Measurements from ENCODE around the gene NHP2. TPM values are rescaled to one million over a fixed set of nuclear protein-coding genes. Genes with fewer than 3 reads are reported as not detected.

Gene NHP2
- polyA plus RNA-seq, 3 donors from 2014 or later: 163 to 196 (median 195) TPM

- Mint-ChIP-seq H3K4me1 (peaks cover 8 to 14% of the 10 kb centered on the region in 2 donors), H3K27me3 (ENCODE audit: low read depth in 3 of 3) (peaks cover 13 to 24% (median 22%) of the 10 kb centered on the region in 3 donors), H3K9me3 (peaks cover 0 to 2% (median 0%) of the 10 kb centered on the region in 6 donors), H3K27ac (no peak overlapping the region), H3K4me3 (no peak overlapping the region), H3K36me3 (no peaks in the 10 kb centered on the region)
- DNase-seq: no peak
Observed at GRCh38 chr5:178122346-178122745, 31.3 kb downstream of the NHP2 start.

- Mint-ChIP-seq H3K36me3 (no peaks in the 10 kb centered on the region), H3K27me3 (ENCODE audit: low read depth in 3 of 3) (peaks cover 18 to 29% (median 27%) of the 10 kb centered on the region in 3 donors), H3K9me3 (peaks cover 0 to 2% (median 0%) of the 10 kb centered on the region in 6 donors), H3K4me1 (peaks cover 15 to 21% of the 10 kb centered on the region in 2 donors), H3K27ac (no peak overlapping the region), H3K4me3 (no peak overlapping the region)
- DNase-seq: no peak
Observed at GRCh38 chr5:178121391-178122276, 32.1 kb downstream of the NHP2 start.

DNA sequence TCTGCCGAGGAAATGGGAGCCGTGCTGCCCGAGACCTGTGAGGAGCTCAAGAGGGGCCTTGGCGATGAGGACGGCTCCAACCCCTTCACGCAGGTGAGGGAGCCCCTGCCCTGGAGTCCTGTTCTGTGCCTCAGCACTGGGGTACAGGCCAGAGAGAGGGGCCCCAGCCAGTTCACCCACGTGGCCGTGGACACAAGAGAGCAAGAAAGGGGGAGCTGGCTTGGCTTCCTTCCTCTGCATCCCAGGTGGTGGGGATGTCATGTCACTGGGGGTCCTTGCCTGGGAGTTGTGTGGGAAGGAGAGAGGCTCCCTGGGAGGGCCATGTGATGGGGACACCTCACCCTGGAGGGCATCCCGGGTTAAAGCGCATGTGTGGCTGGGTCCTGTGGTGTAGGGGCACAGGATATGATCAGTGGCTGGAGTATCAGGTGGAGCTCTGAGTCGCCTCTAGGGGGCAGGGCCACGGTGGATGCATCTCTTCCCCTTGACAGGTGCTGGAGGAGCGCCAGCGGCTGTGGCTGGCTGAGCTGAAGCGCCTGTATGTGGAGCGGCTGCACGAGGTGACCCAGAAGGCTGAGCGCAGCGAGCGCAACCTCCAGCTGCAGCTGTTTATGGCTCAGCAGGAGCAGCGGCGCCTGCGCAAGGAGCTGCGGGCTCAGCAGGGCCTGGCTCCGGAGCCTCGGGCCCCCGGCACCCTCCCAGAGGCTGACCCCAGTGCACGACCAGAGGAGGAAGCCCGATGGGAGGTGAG lies 32.9 kb downstream of the NHP2 start:
- Mint-ChIP-seq H3K27me3 (ENCODE audit: low read depth in 3 of 3) (peaks cover 22 to 36% (median 30%) of the 10 kb centered on the region in 3 donors), H3K9me3 (peaks cover 0 to 2% (median 0%) of the 10 kb centered on the region in 6 donors), H3K36me3 (no peaks in the 10 kb centered on the region), H3K27ac (peak overlapping the region in 4 of 6 donors; percentile 72 to 83 (median 82)), H3K4me1 (peaks cover 23 to 29% of the 10 kb centered on the region in 2 donors), H3K4me3 (peak overlapping the region in 3 of 5 donors; percentile 18 to 48 (median 38))
- peak; percentile 67 to 74 (median 72) for DNase-seq

DNA sequence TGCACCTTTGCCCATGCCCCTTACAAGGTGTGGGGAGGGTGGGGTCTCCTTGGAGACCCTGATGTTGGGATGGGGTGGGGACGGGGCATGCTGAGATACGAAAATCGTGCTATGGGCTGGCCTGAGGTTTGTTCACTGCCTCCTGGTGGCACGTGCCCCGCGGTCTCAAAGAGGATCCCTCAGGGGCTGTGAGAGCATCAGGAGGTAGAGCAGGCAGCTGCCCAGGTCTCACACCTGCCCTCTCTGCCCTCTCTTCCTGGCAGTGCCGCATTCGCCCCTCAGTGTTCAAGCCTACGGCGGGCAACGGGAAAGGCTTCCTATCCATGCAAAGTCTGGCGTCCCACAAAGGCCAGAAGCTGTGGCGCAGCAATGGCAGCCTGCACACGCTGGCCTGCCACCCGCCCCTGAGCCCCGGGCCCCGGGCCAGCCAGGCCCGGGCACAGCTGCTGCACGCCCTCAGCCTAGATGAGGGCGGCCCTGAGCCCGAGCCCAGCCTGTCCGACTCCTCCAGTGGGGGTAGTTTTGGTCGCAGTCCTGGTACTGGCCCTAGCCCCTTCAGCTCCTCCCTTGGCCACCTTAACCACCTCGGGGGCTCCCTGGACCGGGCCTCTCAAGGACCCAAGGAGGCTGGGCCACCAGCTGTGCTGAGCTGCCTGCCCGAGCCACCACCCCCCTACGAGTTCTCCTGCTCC lies 33.6 kb downstream of the NHP2 start:
- H3K9me3 Mint-ChIP-seq: peaks cover 0 to 2% (median 0%) of the 10 kb centered on the region in 6 donors
- H3K27me3 Mint-ChIP-seq (ENCODE audit: low read depth in 3 of 3): peaks cover 22 to 42% (median 26%) of the 10 kb centered on the region in 3 donors
- no peak overlapping the region for H3K4me3 Mint-ChIP-seq
- no peak overlapping the region for H3K27ac Mint-ChIP-seq
- no peaks in the 10 kb centered on the region for H3K36me3 Mint-ChIP-seq
- peaks cover 30 to 37% of the 10 kb centered on the region in 2 donors for H3K4me1 Mint-ChIP-seq
- no peak for DNase-seq

- Mint-ChIP-seq H3K4me1 (peaks cover 42 to 47% of the 10 kb centered on the region in 2 donors), H3K27ac (no peak overlapping the region), H3K9me3 (peaks cover 0 to 4% (median 0%) of the 10 kb centered on the region in 6 donors), H3K4me3 (peak overlapping the region in 2 of 5 donors; percentile 10 to 40), H3K36me3 (no peaks in the 10 kb centered on the region), H3K27me3 (ENCODE audit: low read depth in 3 of 3) (peaks cover 29 to 46% (median 35%) of the 10 kb centered on the region in 3 donors)
- DNase-seq: no peak
Observed at GRCh38 chr5:178117923-178118701, 35.6 kb downstream of the NHP2 start.

DNA sequence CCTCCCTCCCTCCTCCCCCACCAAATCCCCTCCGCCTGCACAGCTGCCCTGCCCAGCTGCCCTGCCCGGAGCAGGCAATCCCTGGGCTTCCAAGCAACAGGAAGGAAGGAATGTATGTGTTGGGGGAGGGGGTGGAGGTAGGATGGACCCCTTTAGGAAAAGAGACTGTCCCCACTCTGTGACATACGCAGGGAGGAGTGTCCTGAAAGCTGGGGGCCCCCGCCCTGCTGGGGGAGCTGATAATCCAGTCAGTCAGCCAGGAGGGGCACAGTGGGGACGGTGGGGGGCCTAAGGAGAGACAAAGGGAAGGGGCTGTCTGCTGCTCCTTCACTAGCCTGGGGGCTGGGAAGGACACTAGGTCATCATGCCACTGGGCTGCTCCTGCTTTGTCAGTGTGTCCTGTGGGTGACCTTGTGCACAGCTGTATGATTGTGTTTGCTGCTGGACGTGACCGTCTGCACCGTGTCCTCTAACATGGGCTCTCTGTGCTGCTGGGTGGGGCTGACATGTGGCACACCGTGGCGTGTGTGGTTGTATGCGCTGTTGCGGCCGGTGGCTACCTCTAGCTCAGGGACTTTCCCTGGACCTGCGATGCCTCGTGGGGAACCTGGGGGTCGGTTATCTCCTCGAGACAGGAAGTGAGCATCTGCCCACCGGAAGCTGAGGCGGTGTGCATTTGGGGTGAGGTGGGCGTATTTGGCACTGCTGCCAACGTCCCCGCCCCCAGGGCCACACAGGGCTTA lies 37.4 kb downstream of the NHP2 start:
- peak overlapping the region; percentile 76 to 88 (median 83) for H3K4me3 Mint-ChIP-seq
- H3K4me1 Mint-ChIP-seq: peaks cover 48 to 52% of the 10 kb centered on the region in 2 donors
- DNase-seq: peak; percentile 94 to 97 (median 94)
- peaks cover 0 to 4% (median 0%) of the 10 kb centered on the region in 6 donors for H3K9me3 Mint-ChIP-seq
- peak overlapping the region; percentile 87 to 99 (median 96) for H3K27ac Mint-ChIP-seq
- H3K36me3 Mint-ChIP-seq: no peaks in the 10 kb centered on the region
- H3K27me3 Mint-ChIP-seq (ENCODE audit: low read depth in 3 of 3): peaks cover 41 to 50% (median 44%) of the 10 kb centered on the region in 3 donors

GRCh38 chr5:178115814-178116142 lies 37.9 kb downstream of the NHP2 start:
- Mint-ChIP-seq H3K27me3 (ENCODE audit: low read depth in 3 of 3) (peaks cover 42 to 50% (median 43%) of the 10 kb centered on the region in 3 donors), H3K36me3 (no peaks in the 10 kb centered on the region), H3K4me1 (peaks cover 44 to 48% of the 10 kb centered on the region in 2 donors), H3K4me3 (peak overlapping the region; percentile 76 to 88 (median 84)), H3K9me3 (peaks cover 0 to 4% (median 0%) of the 10 kb centered on the region in 6 donors), H3K27ac (peak overlapping the region; percentile 60 to 99 (median 96))
- DNase-seq: no peak

DNA sequence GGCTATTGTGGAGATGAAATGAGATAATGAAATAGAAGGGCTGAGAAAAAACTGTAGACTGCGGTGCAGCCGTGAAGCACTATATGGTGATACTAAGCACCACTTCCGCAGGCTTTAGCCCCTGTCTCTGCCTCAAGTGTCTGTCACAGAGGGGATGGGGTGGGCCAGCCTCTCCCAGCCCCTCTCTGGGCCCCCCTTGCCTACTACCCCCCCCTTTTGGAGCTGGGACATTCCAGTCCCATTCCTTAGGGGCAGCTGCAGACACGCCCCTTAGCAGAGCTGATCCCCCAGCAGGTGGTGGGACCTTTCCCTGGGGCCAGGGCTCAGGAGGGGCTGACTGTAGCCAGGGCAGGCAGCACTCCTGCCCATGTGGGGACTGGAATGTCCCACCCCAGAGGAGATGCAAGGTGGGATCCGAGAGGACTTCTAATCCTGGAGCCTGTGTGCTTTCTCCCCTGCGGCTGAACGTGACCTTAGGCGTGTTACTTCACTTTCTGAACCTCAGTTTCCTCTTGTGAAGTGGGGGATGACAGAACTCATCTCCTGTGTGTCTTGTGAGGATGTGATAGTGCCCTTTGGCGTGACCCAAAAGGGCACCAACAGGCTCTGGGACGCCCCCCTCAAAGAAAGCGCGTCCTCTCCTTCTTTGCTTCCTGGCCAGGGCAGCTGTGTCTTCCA lies 38.4 kb downstream of the NHP2 start:
- H3K4me3 Mint-ChIP-seq: peak overlapping the region; percentile 76 to 88 (median 84)
- peaks cover 41 to 47% of the 10 kb centered on the region in 2 donors for H3K4me1 Mint-ChIP-seq
- peak; percentile 78 to 81 (median 79) for DNase-seq
- H3K36me3 Mint-ChIP-seq: no peaks in the 10 kb centered on the region
- H3K27me3 Mint-ChIP-seq (ENCODE audit: low read depth in 3 of 3): peaks cover 39 to 49% (median 41%) of the 10 kb centered on the region in 3 donors
- peak overlapping the region; percentile 60 to 99 (median 96) for H3K27ac Mint-ChIP-seq
- H3K9me3 Mint-ChIP-seq: peaks cover 0 to 4% (median 0%) of the 10 kb centered on the region in 6 donors

- H3K9me3 Mint-ChIP-seq: peaks cover 0 to 4% (median 0%) of the 10 kb centered on the region in 6 donors
- peaks cover 38 to 54% (median 41%) of the 10 kb centered on the region in 3 donors for H3K27me3 Mint-ChIP-seq (ENCODE audit: low read depth in 3 of 3)
- H3K4me3 Mint-ChIP-seq: peak overlapping the region; percentile 76 to 88 (median 84)
- no peaks in the 10 kb centered on the region for H3K36me3 Mint-ChIP-seq
- peak; percentile 81 to 84 (median 83) for DNase-seq
- peak overlapping the region; percentile 58 to 99 (median 96) for H3K27ac Mint-ChIP-seq
- peaks cover 41 to 47% of the 10 kb centered on the region in 2 donors for H3K4me1 Mint-ChIP-seq
Observed at GRCh38 chr5:178114325-178115135, 39.2 kb downstream of the NHP2 start.

DNA sequence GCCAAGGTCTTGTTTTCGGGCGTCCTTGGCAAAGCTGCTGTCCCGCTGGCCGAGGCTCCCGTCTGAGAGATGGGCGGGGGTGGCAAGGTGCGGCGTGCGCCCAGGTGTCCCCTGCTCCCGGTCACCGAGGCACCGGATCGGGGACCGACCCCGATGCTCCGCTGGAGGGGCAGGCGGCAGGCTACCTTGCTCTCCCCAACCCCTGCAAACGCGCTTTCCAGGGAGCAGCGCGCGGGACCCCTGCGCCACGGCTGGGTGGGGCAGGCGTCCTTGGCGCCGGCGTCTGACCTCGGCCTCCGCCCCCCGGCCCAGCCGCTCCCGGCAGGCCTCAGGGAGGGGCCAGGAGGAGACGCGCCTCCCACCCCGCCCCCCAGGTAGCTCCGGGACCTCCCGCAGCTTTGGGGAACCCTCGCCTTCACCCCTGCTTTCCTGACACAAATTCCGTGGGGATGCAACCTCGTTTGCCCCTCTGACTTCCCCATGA lies 39.8 kb downstream of the NHP2 start:
- Mint-ChIP-seq H3K9me3 (peaks cover 0 to 4% (median 0%) of the 10 kb centered on the region in 6 donors), H3K27me3 (ENCODE audit: low read depth in 3 of 3) (peaks cover 34 to 49% (median 40%) of the 10 kb centered on the region in 3 donors), H3K27ac (peak overlapping the region in 5 of 6 donors; percentile 92 to 99 (median 97)), H3K4me1 (peaks cover 41 to 45% of the 10 kb centered on the region in 2 donors), H3K36me3 (no peaks in the 10 kb centered on the region), H3K4me3 (peak overlapping the region; percentile 76 to 88 (median 84))
- DNase-seq: peak in 1 of 3 donors; percentile 20
